HepG2 (cell line): ENCODE measurements around the gene CDK10. TPM values are rescaled to one million over a fixed set of nuclear protein-coding genes. Genes with fewer than 3 reads are reported as not detected.

ENCODE experiments used
- AFF4 ChIP-seq: sonication (generic); formaldehyde crosslinking; IDR thresholded peaks from 2 replicates; pipeline ENCODE4 v1.4.0; 2020; ENCODE audit warnings: missing genetic modification reagents
- CEBPB ChIP-seq: IDR thresholded peaks from 2 replicates; pipeline ENCODE4 v1.6.1; 2011; ENCODE audit warnings: low read depth, low read length, improper control_type of control experiment, borderline replicate concordance
- CENPX ChIP-seq: sonication (generic); formaldehyde crosslinking; IDR thresholded peaks from 2 replicates; pipeline ENCODE4 v1.9.0; 2021; ENCODE audit warnings: mild to moderate bottlenecking, missing genetic modification reagents, moderate library complexity
- DZIP1 ChIP-seq: sonication (generic); formaldehyde crosslinking; IDR thresholded peaks from 2 replicates; pipeline ENCODE4 v1.5.0; 2020; ENCODE audit warnings: mild to moderate bottlenecking, missing genetic modification reagents
- ELF3 ChIP-seq: IDR thresholded peaks from 2 replicates; pipeline ENCODE4 v1.6.1; 2016; ENCODE audit warnings: missing genetic modification reagents, missing compliant biosample characterization
- GATAD1 ChIP-seq: IDR thresholded peaks from 2 replicates; pipeline ENCODE4 v1.6.1; 2016; ENCODE audit warnings: missing genetic modification reagents, missing compliant biosample characterization
- MTA1 ChIP-seq: sonication (generic); formaldehyde crosslinking; IDR thresholded peaks from 2 replicates; pipeline ENCODE4 v1.4.0; 2020; ENCODE audit warnings: missing genetic modification reagents, mild to moderate bottlenecking, borderline replicate concordance
- NFE2 ChIP-seq: sonication (generic); formaldehyde crosslinking; IDR thresholded peaks from 2 replicates; pipeline ENCODE4 v1.4.0; 2020; ENCODE audit warnings: missing genetic modification reagents
- SIX1 ChIP-seq: sonication (generic); formaldehyde crosslinking; IDR thresholded peaks from 2 replicates; pipeline ENCODE4 v1.4.0; 2020; ENCODE audit warnings: missing genetic modification reagents, borderline replicate concordance
- SOX6 ChIP-seq, 2 experiments: fragments of 450-650 bp in 1 of 2; sonication (generic) in 1 of 2; formaldehyde crosslinking in 1 of 2; IDR thresholded peaks; 2 replicates each; pipeline versions ENCODE4 v1.4.0 to v1.6.1; 2017 to 2020; ENCODE audit warnings: antibody characterized with exemption in 1 of 2, mild to moderate bottlenecking in 1 of 2, missing genetic modification reagents in 1 of 2
- SYNCRIP ChIP-seq: fragments of 200-400 bp; formaldehyde crosslinking; IDR thresholded peaks from 2 replicates; pipeline ENCODE4 v1.6.1; 2018; ENCODE audit warnings: mild to moderate bottlenecking, low read depth, low read length; ENCODE audit not compliant: insufficient read depth
- THAP7 ChIP-seq: sonication (generic); formaldehyde crosslinking; IDR thresholded peaks from 2 replicates; pipeline ENCODE4 v1.8.1; 2023; ENCODE audit warnings: mild to moderate bottlenecking, missing genetic modification reagents
- TSC22D2 ChIP-seq: sonication (generic); formaldehyde crosslinking; IDR thresholded peaks from 2 replicates; pipeline ENCODE4 v1.5.1; 2020; ENCODE audit warnings: missing genetic modification reagents, mild to moderate bottlenecking, borderline replicate concordance
- ZBTB20 ChIP-seq: sonication (generic); formaldehyde crosslinking; IDR thresholded peaks from 2 replicates; pipeline ENCODE4 v1.8.1; 2023; ENCODE audit warnings: missing genetic modification reagents, low read depth, mild to moderate bottlenecking, borderline replicate concordance
- ZKSCAN5 ChIP-seq: sonication (generic); formaldehyde crosslinking; IDR thresholded peaks from 2 replicates; pipeline ENCODE4 v1.5.1; 2020; ENCODE audit warnings: mild to moderate bottlenecking, missing genetic modification reagents
- polyA plus RNA-seq, 8 experiments: library from polyadenylated mRNA; depleted of rRNA in 3 of 8; stranded (reverse) in 7 of 8; unstranded in 1 of 8; fragments of >200 nt; fragmentation: Illumina TruSeq in 4 of 8; extraction: Trizol in 4 of 8; gene quantifications; 2 replicates each; pipeline versions ENCODE4 v1.2.1 to v1.2.3, GENCODE V29; 2011 to 2016; ENCODE audit warnings: low read depth in 4 of 8, missing spikeins in 1 of 8, mixed read lengths in 1 of 8; ENCODE audit not compliant: insufficient read depth in 1 of 8
- total RNA-seq, 5 experiments: library from RNA; depleted of rRNA; stranded (reverse); fragments of >200 nt; fragmentation: Illumina TruSeq; extraction: Trizol; gene quantifications; 2 replicates each; pipeline ENCODE4 v1.2.3, GENCODE V29; 2016; ENCODE audit warnings: low read depth in 1 of 5

CDK10 gene
- total and polyA plus RNA-seq, 2 of the 13 experiments (the other 11 are each of a cell fraction or from before 2014, with no cell fraction given), result 2.5 to 3.9 TPM

GRCh38 chr16:89700100-89700648 is 13.7 kb downstream of the CDK10 start (continued):
- TF ChIP-seq MTA1 (CRISPR knock-in tag), result 0 out of 2 replicates have a peak, but pooled peaks have one; percentile 20
- peak; percentile 72 for TF ChIP-seq GATAD1 (CRISPR knock-in tag)
- 0 out of 2 replicates have a peak, but pooled peaks have one; percentile 3 for TF ChIP-seq NFE2 (CRISPR knock-in tag)
- TF ChIP-seq TSC22D2 (CRISPR knock-in tag), result peak; percentile 92; the same call in 1 of the 2 replicates
- TF ChIP-seq DZIP1, result no peak
- peak; percentile 58; the same call in 1 of the 2 replicates for TF ChIP-seq SIX1 (CRISPR knock-in tag)
- peak; percentile 72; the same call in 1 of the 2 replicates for TF ChIP-seq THAP7
- no peak; the same call in 1 of the 2 replicates for TF ChIP-seq ZBTB20 (CRISPR knock-in tag)
- TF ChIP-seq SOX6 (IDR thresholded peaks at IDR 0.05), result no peak
- peak; percentile 57 for TF ChIP-seq SOX6 (CRISPR knock-in tag; IDR thresholded peaks at IDR 0.05)
- TF ChIP-seq AFF4 (CRISPR knock-in tag), result no peak
- TF ChIP-seq CENPX (CRISPR knock-in tag), result no peak
- peak; percentile 6; the same call in 1 of the 2 replicates for TF ChIP-seq CEBPB
- TF ChIP-seq ELF3 (CRISPR knock-in tag), result peak; percentile 80
- TF ChIP-seq SYNCRIP, result no peak
- no peak for TF ChIP-seq ZKSCAN5 (CRISPR knock-in tag)
